Choroid plexus epithelial cell (primary cell): ENCODE data around the gene KPNA6.
A peak's percentile ranks its signal among the peaks of the same experiment; 100 is the strongest.

Source experiments
- DNase-seq: peaks from one replicate; pipeline ENCODE4 v3.0.0-alpha.2; 2010; ENCODE audit warnings: low read depth
- H3K4me3 ChIP-seq: 2 replicates; pipeline ENCODE4 v1.5.1; 2011; ENCODE audit warnings: low read depth, mild to moderate bottlenecking, control low read depth, low read length, moderate library complexity
- CTCF ChIP-seq: conservative IDR thresholded peaks from 2 replicates; pipeline ENCODE4 v1.5.1; 2011; ENCODE audit warnings: low read depth, mild to moderate bottlenecking, control low read depth, inconsistent platforms, low read length, moderate library complexity

The KPNA6 gene

GRCh38 chr1:32182060-32182459 is 74.2 kb downstream of the KPNA6 start:
- peak overlapping the region; percentile 77 for H3K4me3 ChIP-seq
- DNase-seq = no peak
- no peak for TF ChIP-seq CTCF

- no peak for TF ChIP-seq CTCF
These were observed 76.8 kb downstream of the KPNA6 start for GRCh38 chr1:32184650-32185049.

GRCh38 chr1:32186077-32186476 is 78.2 kb downstream of the KPNA6 start:
- no peak for DNase-seq
- TF ChIP-seq CTCF = no peak
- no peak overlapping the region for H3K4me3 ChIP-seq

More at GRCh38 chr1:32184650-32185049, 76.8 kb downstream of the KPNA6 start:
- no peak for DNase-seq
- H3K4me3 ChIP-seq = no peak overlapping the region

GRCh38 chr1:32186491-32186890 is 78.6 kb downstream of the KPNA6 start:
- H3K4me3 ChIP-seq = no peak overlapping the region
- TF ChIP-seq CTCF = no peak
- no peak for DNase-seq

GRCh38 chr1:32187850-32188249 is 80.0 kb downstream of the KPNA6 start:
- H3K4me3 ChIP-seq = no peak overlapping the region
- no peak for DNase-seq
- TF ChIP-seq CTCF = no peak

GRCh38 chr1:32192220-32192948 is 84.5 kb downstream of the KPNA6 start:
- H3K4me3 ChIP-seq = no peak overlapping the region
- DNase-seq = no peak
- TF ChIP-seq CTCF = no peak

GRCh38 chr1:32194984-32195383 is 87.1 kb downstream of the KPNA6 start:
- DNase-seq = no peak
- no peak for TF ChIP-seq CTCF
- H3K4me3 ChIP-seq = no peak overlapping the region
